H9 (cell line): ENCODE measurements around the gene SLC12A3. TPM values are rescaled to one million over a fixed set of nuclear protein-coding genes. Genes with fewer than 3 reads are reported as not detected.

Source experiments
- DNase-seq: peaks from one replicate; pipeline ENCODE4 v3.0.0-alpha.2; 2017
- H2AFZ ChIP-seq: one replicate; pipeline ENCODE4 v1.6.1; 2013; ENCODE audit warnings: mild to moderate bottlenecking, low read length, control low read depth, moderate library complexity
- H2AK5ac ChIP-seq: 2 replicates; pipeline ENCODE4 v1.6.1; 2013; ENCODE audit warnings: low read length, control low read depth, mixed read lengths; ENCODE audit not compliant: insufficient read length
- H2BK120ac ChIP-seq: one replicate; pipeline ENCODE4 v1.6.1; 2013; ENCODE audit warnings: low read depth, mild to moderate bottlenecking, low read length, control low read depth, inconsistent platforms; ENCODE audit not compliant: poor library complexity, severe bottlenecking
- H2BK12ac ChIP-seq: 2 replicates; pipeline ENCODE4 v1.6.1; 2013; ENCODE audit warnings: low read length, control low read depth, mixed read lengths, low read depth; ENCODE audit not compliant: insufficient read length
- H2BK15ac ChIP-seq: 2 replicates; pipeline ENCODE4 v1.6.1; 2013; ENCODE audit warnings: low read depth, low read length, control low read depth
- H2BK20ac ChIP-seq: one replicate; pipeline ENCODE4 v1.6.1; 2013; ENCODE audit warnings: low read depth, mild to moderate bottlenecking, low read length, control low read depth, inconsistent platforms; ENCODE audit not compliant: poor library complexity, severe bottlenecking
- H2BK5ac ChIP-seq: 2 replicates; pipeline ENCODE4 v1.6.1; 2013; ENCODE audit warnings: low read length, control low read depth, mixed read lengths; ENCODE audit not compliant: insufficient read length
- H3K14ac ChIP-seq: 2 replicates; pipeline ENCODE4 v1.6.1; 2013; ENCODE audit warnings: low read length, control low read depth; ENCODE audit not compliant: insufficient read depth
- H3K18ac ChIP-seq: 2 replicates; pipeline ENCODE4 v1.6.1; 2013; ENCODE audit warnings: low read depth, mild to moderate bottlenecking, mixed read lengths, low read length, control low read depth; ENCODE audit not compliant: insufficient read length
- H3K23ac ChIP-seq: 2 replicates; pipeline ENCODE4 v1.6.1; 2013; ENCODE audit warnings: low read length, control low read depth, mixed read lengths, low read depth; ENCODE audit not compliant: insufficient read length
- H3K23me2 ChIP-seq: 2 replicates; pipeline ENCODE4 v1.6.1; 2013; ENCODE audit warnings: low read depth, mild to moderate bottlenecking, mixed read lengths, low read length, control low read depth; ENCODE audit not compliant: insufficient read length, poor library complexity, severe bottlenecking
- H3K27ac ChIP-seq: 2 replicates; pipeline ENCODE4 v1.5.1; 2013; ENCODE audit warnings: low read length, control low read depth, mixed read lengths, low read depth; ENCODE audit not compliant: insufficient read length
- H3K27me3 ChIP-seq: 2 replicates; pipeline ENCODE4 v1.6.1; 2013; ENCODE audit warnings: low read length, control low read depth, inconsistent platforms; ENCODE audit not compliant: insufficient read depth
- H3K4ac ChIP-seq: 2 replicates; pipeline ENCODE4 v1.6.1; 2013; ENCODE audit warnings: low read depth, mild to moderate bottlenecking, control low read depth, inconsistent platforms, low read length, moderate library complexity
- H3K4me1 ChIP-seq: 2 replicates; pipeline ENCODE4 v1.6.1; 2013; ENCODE audit warnings: low read length, control low read depth, inconsistent platforms; ENCODE audit not compliant: insufficient read depth
- H3K4me2 ChIP-seq: 2 replicates; pipeline ENCODE4 v1.6.1; 2013; ENCODE audit warnings: low read length, control low read depth, mixed read lengths; ENCODE audit not compliant: insufficient read length, insufficient read depth
- H3K56ac ChIP-seq: 2 replicates; pipeline ENCODE4 v1.6.1; 2013; ENCODE audit warnings: low read depth, mild to moderate bottlenecking, mixed read lengths, low read length, control low read depth; ENCODE audit not compliant: insufficient read length
- H3K79me1 ChIP-seq: 2 replicates; pipeline ENCODE4 v1.6.1; 2013; ENCODE audit warnings: low read depth, mild to moderate bottlenecking, moderate library complexity, low read length, control low read depth, inconsistent platforms; ENCODE audit not compliant: insufficient read depth, poor library complexity, severe bottlenecking
- H3K79me2 ChIP-seq: 2 replicates; pipeline ENCODE4 v1.6.1; 2013; ENCODE audit warnings: low read length, control low read depth, inconsistent platforms; ENCODE audit not compliant: insufficient read depth
- H3K9ac ChIP-seq: 2 replicates; pipeline ENCODE4 v1.6.1; 2013; ENCODE audit warnings: low read length, control low read depth, mixed read lengths; ENCODE audit not compliant: insufficient read length; ENCODE audit errors: extremely low read depth
- H3K9me3 ChIP-seq: one replicate; pipeline ENCODE4 v1.6.1; 2013; ENCODE audit warnings: low read depth, low read length, inconsistent platforms; ENCODE audit not compliant: control insufficient read depth
- H3T11ph ChIP-seq: one replicate; pipeline ENCODE4 v1.6.1; 2013; ENCODE audit warnings: mild to moderate bottlenecking, low read length, control low read depth, inconsistent platforms
- H4K20me1 ChIP-seq: one replicate; pipeline ENCODE4 v1.6.1; 2013; ENCODE audit not compliant: control insufficient read depth, insufficient read length, insufficient read depth
- H4K5ac ChIP-seq: 2 replicates; pipeline ENCODE4 v1.6.1; 2013; ENCODE audit warnings: low read depth, mild to moderate bottlenecking, mixed read lengths, low read length, control low read depth; ENCODE audit not compliant: insufficient read length
- H4K8ac ChIP-seq: replicated peaks from 2 replicates; pipeline ENCODE4 v1.6.1; 2013; ENCODE audit warnings: low read length, control low read depth, mixed read lengths, low read depth; ENCODE audit not compliant: insufficient read length
- H4K91ac ChIP-seq: 2 replicates; pipeline ENCODE4 v1.6.1; 2013; ENCODE audit warnings: low read depth, mild to moderate bottlenecking, moderate library complexity, mixed read lengths, low read length, control low read depth; ENCODE audit not compliant: insufficient read length
- H3K27ac Mint-ChIP-seq, 3 experiments: 2 replicates in 2 of 3; 3 replicates in 1 of 3; pipeline ENCODE4 v1.8.0; 2020 to 2021; ENCODE audit warnings: mixed read lengths in 3 of 3, mild to moderate bottlenecking in 1 of 3, moderate library complexity in 1 of 3
- H3K27me3 Mint-ChIP-seq: 2 replicates; pipeline ENCODE4 v1.8.0; 2021; ENCODE audit warnings: low read depth, mild to moderate bottlenecking, moderate library complexity, mixed read lengths
- H3K36me3 Mint-ChIP-seq, 3 experiments: 2 replicates in 2 of 3; 3 replicates in 1 of 3; pipeline ENCODE4 v1.8.0; 2020 to 2021; ENCODE audit warnings: low read depth in 3 of 3, mixed read lengths in 3 of 3; ENCODE audit not compliant: insufficient read depth in 1 of 3
- H3K4me1 Mint-ChIP-seq, 2 experiments: 2 replicates each; pipeline ENCODE4 v1.8.0; 2020; ENCODE audit warnings: mixed read lengths in 2 of 2
- H3K4me3 Mint-ChIP-seq, 2 experiments: 2 replicates in 1 of 2; 3 replicates in 1 of 2; pipeline ENCODE4 v1.8.0; 2020 to 2021; ENCODE audit warnings: mild to moderate bottlenecking in 2 of 2, mixed read lengths in 2 of 2, moderate library complexity in 1 of 2
- H3K9me3 Mint-ChIP-seq, 2 experiments: 2 replicates in 1 of 2; 3 replicates in 1 of 2; pipeline ENCODE4 v1.8.0; 2020; ENCODE audit warnings: mild to moderate bottlenecking in 2 of 2, mixed read lengths in 2 of 2, moderate library complexity in 1 of 2
- CTCF ChIP-seq: fragments of 200-600 bp; sonication (generic); conservative IDR thresholded peaks from 3 replicates; pipeline ENCODE4 v1.8.0; 2021; ENCODE audit warnings: antibody characterized with exemption, mild to moderate bottlenecking
- WGBS: extraction: QIAGEN DNeasy Blood & Tissue Kit; methylation state at CpG from one replicate; pipeline ENCODE4 v1.1.7; 2013; ENCODE audit warnings: missing lambda C conversion rate, low lambda C conversion rate, mixed read lengths; ENCODE audit not compliant: insufficient read length; ENCODE audit errors: extremely low coverage; 5-methylcytosine and 5-hydroxymethylcytosine counted together
- total RNA-seq: library from RNA; stranded (reverse); gene quantifications from 2 replicates; pipeline ENCODE4 v1.2.1, GENCODE V29; 2021

The SLC12A3 gene
- total RNA-seq, 1 experiment from 2014 or later = not detected

GRCh38 chr16:56869513-56870275 lies 4.7 kb downstream of the SLC12A3 start:
- H3K27me3 Mint-ChIP-seq = no peaks in the 10 kb centered on the region
- no peak overlapping the region for H2BK120ac ChIP-seq
- no CpG with 5 or more reads among the region's 24 CpGs for WGBS
- no peaks in the 10 kb centered on the region for H3K23me2 ChIP-seq
- no peak overlapping the region for H2BK12ac ChIP-seq
- H2AK5ac ChIP-seq = no peak overlapping the region
- no peak overlapping the region for H3K4me2 ChIP-seq
- no peak overlapping the region for H3T11ph ChIP-seq
- no peak overlapping the region for H3K56ac ChIP-seq
- DNase-seq = peak; percentile 81
- H3K14ac ChIP-seq = no peak overlapping the region
- H3K36me3 Mint-ChIP-seq = no peaks in the 10 kb centered on the region
- H3K4me1 ChIP-seq = no peaks in the 10 kb centered on the region; the same call in 1 of the 2 replicates
- H3K9me3 ChIP-seq = no peaks in the 10 kb centered on the region
- no peak overlapping the region for H3K4me3 Mint-ChIP-seq
- H3K4me1 Mint-ChIP-seq = peaks cover 4 to 5% of the 10 kb centered on the region in 2 experiments
- H4K8ac ChIP-seq = no peak overlapping the region
- H4K5ac ChIP-seq = no peak overlapping the region
- H3K79me2 ChIP-seq = no peaks in the 10 kb centered on the region
- TF ChIP-seq CTCF = peak; percentile 62
- H4K91ac ChIP-seq = no peak overlapping the region
- no peak overlapping the region for H3K27ac Mint-ChIP-seq
- H3K18ac ChIP-seq = no peak overlapping the region
- H2BK20ac ChIP-seq = no peak overlapping the region
- H3K27ac ChIP-seq = no peak overlapping the region
- H2BK5ac ChIP-seq = no peak overlapping the region
- H3K9me3 Mint-ChIP-seq = no peaks in the 10 kb centered on the region
- H2AFZ ChIP-seq = no peak overlapping the region
- H3K79me1 ChIP-seq = no peaks in the 10 kb centered on the region
- H3K4ac ChIP-seq = no peak overlapping the region
- H4K20me1 ChIP-seq = no peaks in the 10 kb centered on the region
- H3K27me3 ChIP-seq = no peaks in the 10 kb centered on the region
- no peak overlapping the region for H2BK15ac ChIP-seq
- H3K9ac ChIP-seq = no peak overlapping the region
- no peak overlapping the region for H3K23ac ChIP-seq
